Right lobe of liver (tissue), 4 donors: ENCODE results near the gene RHEB.

ENCODE experiments used
- CTCF ChIP-seq, 4 donors: fragments of 200-600 bp in 3 of 4; fragments of 450-650 bp in 1 of 4; IDR thresholded peaks; one replicate each; pipeline versions ENCODE4 v1.5.1 to v1.8.0; 2016 to 2022; ENCODE audit warnings: antibody characterized with exemption in 4 of 4, mild to moderate bottlenecking in 2 of 4
- POLR2A ChIP-seq: fragments of 450-650 bp; IDR thresholded peaks from one replicate; pipeline ENCODE4 v1.6.1; 2017; ENCODE audit warnings: antibody characterized with exemption, mild to moderate bottlenecking
- donor health status: DM: no; HTN: no; CAD: no.
- donor health status: DM: no; HTN: no; CAD: no.
- donor health status: DM: no; HTN: yes; CAD: no.

DNA sequence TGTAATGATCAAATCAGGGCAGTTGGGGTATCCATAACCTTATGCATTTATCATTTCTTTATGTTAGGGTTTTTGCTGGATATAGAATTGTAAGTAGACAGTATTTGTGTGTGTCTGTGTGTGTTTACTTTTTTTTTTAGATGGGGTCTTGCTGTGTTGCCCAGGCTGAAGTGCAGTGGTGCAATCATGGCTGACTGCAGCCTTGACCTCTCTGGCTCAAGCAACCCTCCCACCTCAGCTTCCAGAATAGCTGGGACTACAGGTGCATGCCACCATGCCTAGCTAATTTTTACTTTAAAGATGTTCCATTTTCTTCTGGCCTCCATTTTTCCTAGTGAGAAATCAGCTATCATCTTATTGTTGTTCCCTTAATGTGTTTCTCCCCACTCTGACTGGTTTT is 10.1 kb upstream of the RHEB start:
- TF ChIP-seq CTCF (IDR thresholded peaks at IDR 0.05): no peak
- no peak for TF ChIP-seq POLR2A
